Measurements from ENCODE around the gene SARDH.

SARDH gene

GRCh38 chr9:133708246-133709014 lies 29.7 kb downstream of the SARDH start:
- Histone ChIP-seq H3F3A (ENCODE audit: insufficient read depth, low read length) (no peaks in the 10 kb centered on the region), H3K9ac (ENCODE audit: low read length) (no peak overlapping the region), H4K20me1 (ENCODE audit: insufficient read depth, low read length) (no peaks in the 10 kb centered on the region), H3K4me2 (ENCODE audit: low read length) (no peak overlapping the region), H3K27ac (ENCODE audit: low read depth, low read length, poor library complexity, severe bottlenecking) (no peak overlapping the region), H3K36me3 (ENCODE audit: insufficient read depth, low read length) (no peaks in the 10 kb centered on the region), H3K27me3 (ENCODE audit: insufficient read depth, low read length) (no peaks in the 10 kb centered on the region), H3K4me1 (ENCODE audit: insufficient read depth, low read length, severe bottlenecking) (no peaks in the 10 kb centered on the region), H3K79me2 (ENCODE audit: insufficient read depth, low read length) (no peaks in the 10 kb centered on the region), H3K9me2 (ENCODE audit: low read depth, low read length) (no peaks in the 10 kb centered on the region), H2AFZ (ENCODE audit: low read length) (no peak overlapping the region), H3K4me3 (ENCODE audit: low read depth, low read length, poor library complexity, severe bottlenecking) (no peak overlapping the region), H3K9me3 (ENCODE audit: low read length) (no peaks in the 10 kb centered on the region)
- no peak for TF ChIP-seq CTCF (IDR thresholded peaks at IDR 0.05; ENCODE audit: low read length)
- TF ChIP-seq EZH2 (IDR thresholded peaks at IDR 0.05; ENCODE audit: borderline replicate concordance, low read length): no peak

GRCh38 chr9:133707763-133708245 lies 30.3 kb downstream of the SARDH start:
- Histone ChIP-seq H3F3A (ENCODE audit: insufficient read depth, low read length) (no peaks in the 10 kb centered on the region), H3K36me3 (ENCODE audit: insufficient read depth, low read length) (no peaks in the 10 kb centered on the region), H3K27ac (ENCODE audit: low read depth, low read length, poor library complexity, severe bottlenecking) (no peak overlapping the region), H3K4me1 (ENCODE audit: insufficient read depth, low read length, severe bottlenecking) (no peaks in the 10 kb centered on the region), H3K9me2 (ENCODE audit: low read depth, low read length) (no peaks in the 10 kb centered on the region), H2AFZ (ENCODE audit: low read length) (no peak overlapping the region), H4K20me1 (ENCODE audit: insufficient read depth, low read length) (no peaks in the 10 kb centered on the region), H3K4me2 (ENCODE audit: low read length) (no peak overlapping the region), H3K79me2 (ENCODE audit: insufficient read depth, low read length) (no peaks in the 10 kb centered on the region), H3K4me3 (ENCODE audit: low read depth, low read length, poor library complexity, severe bottlenecking) (no peak overlapping the region), H3K27me3 (ENCODE audit: insufficient read depth, low read length) (no peaks in the 10 kb centered on the region), H3K9me3 (ENCODE audit: low read length) (no peaks in the 10 kb centered on the region), H3K9ac (ENCODE audit: low read length) (no peak overlapping the region)
- no peak for TF ChIP-seq CTCF (IDR thresholded peaks at IDR 0.05; ENCODE audit: low read length)
- TF ChIP-seq EZH2 (IDR thresholded peaks at IDR 0.05; ENCODE audit: borderline replicate concordance, low read length): no peak

- Histone ChIP-seq H3K4me1 (ENCODE audit: insufficient read depth, low read length, severe bottlenecking) (no peaks in the 10 kb centered on the region), H3K4me3 (ENCODE audit: low read depth, low read length, poor library complexity, severe bottlenecking) (no peak overlapping the region)
Measured at GRCh38 chr9:133707065-133707762, 30.9 kb downstream of the SARDH start.

More at GRCh38 chr9:133707065-133707762, 30.9 kb downstream of the SARDH start:
- H3K9me3 ChIP-seq (ENCODE audit: low read length): no peaks in the 10 kb centered on the region
- H3K9ac ChIP-seq (ENCODE audit: low read length): no peak overlapping the region
- no peaks in the 10 kb centered on the region for H3K36me3 ChIP-seq (ENCODE audit: insufficient read depth, low read length)
- no peak for TF ChIP-seq EZH2 (IDR thresholded peaks at IDR 0.05; ENCODE audit: borderline replicate concordance, low read length)
- no peak for TF ChIP-seq CTCF (IDR thresholded peaks at IDR 0.05; ENCODE audit: low read length)
- no peak overlapping the region for H3K27ac ChIP-seq (ENCODE audit: low read depth, low read length, poor library complexity, severe bottlenecking)
- H3F3A ChIP-seq (ENCODE audit: insufficient read depth, low read length): no peaks in the 10 kb centered on the region
- H3K9me2 ChIP-seq (ENCODE audit: low read depth, low read length): no peaks in the 10 kb centered on the region
- no peak overlapping the region for H3K4me2 ChIP-seq (ENCODE audit: low read length)
- no peaks in the 10 kb centered on the region for H3K27me3 ChIP-seq (ENCODE audit: insufficient read depth, low read length)
- no peaks in the 10 kb centered on the region for H4K20me1 ChIP-seq (ENCODE audit: insufficient read depth, low read length)
- H3K79me2 ChIP-seq (ENCODE audit: insufficient read depth, low read length): no peaks in the 10 kb centered on the region
- no peak overlapping the region for H2AFZ ChIP-seq (ENCODE audit: low read length)
